Effector CD8-positive, alpha-beta T cell (primary cell): ENCODE measurements around the gene SORCS2.

ENCODE experiments used
- DNase-seq: peaks from one replicate; lab custom pipeline; 2025; lab: John Stamatoyannopoulos, UW

Gene SORCS2

DNA sequence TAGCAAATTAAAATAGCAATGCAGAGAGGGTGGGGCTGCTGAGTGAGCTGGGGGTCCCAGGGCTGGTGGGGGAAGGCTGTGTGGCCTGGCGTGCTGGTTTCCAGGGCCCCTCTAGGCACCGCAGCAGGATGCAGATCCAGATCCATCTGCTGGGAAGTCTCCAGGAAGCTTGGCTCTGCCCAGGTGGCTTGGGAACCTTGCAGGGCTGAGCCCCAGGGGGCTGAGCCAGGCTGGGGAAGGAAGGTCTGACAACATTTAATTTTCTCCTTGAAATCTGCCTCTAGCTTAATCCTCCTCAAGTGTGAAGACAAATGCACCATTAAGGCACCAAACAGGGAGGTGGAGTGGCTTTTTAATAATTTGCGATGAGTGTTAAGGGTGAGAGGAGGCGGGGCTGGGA lies 31.7 kb downstream of the SORCS2 start:
- DNase-seq = no peak

DNA sequence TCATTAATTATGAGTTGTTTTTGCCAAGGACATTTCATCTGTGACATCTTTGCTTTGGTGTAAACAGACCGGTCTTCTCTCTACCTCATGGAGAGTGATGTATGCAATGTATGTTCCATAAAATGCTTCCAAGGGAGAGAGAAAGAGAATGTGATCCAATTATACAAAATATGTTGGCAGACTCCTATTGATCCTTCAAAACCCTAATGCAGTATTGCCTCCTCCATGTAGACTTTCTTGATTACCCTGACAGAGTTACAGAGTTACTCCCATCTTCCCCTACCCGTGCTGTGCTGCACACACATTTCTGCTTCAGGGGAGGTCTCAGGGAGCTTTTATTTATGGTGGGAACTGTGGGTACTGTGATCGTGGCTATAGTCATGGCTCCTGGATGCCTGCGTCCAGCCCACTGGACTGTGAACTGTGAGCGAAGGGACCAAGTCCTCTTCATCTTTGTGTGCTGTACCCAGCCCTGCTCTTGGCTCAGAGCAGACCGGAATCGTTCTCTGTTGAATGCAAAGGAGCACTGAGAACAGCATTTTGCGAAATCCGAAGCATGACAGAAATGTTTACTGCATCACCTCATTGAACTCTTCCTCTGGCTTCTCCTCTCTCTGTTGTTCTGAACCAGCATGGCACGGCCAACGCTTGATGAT lies 32.7 kb downstream of the SORCS2 start:
- DNase-seq = no peak

DNA sequence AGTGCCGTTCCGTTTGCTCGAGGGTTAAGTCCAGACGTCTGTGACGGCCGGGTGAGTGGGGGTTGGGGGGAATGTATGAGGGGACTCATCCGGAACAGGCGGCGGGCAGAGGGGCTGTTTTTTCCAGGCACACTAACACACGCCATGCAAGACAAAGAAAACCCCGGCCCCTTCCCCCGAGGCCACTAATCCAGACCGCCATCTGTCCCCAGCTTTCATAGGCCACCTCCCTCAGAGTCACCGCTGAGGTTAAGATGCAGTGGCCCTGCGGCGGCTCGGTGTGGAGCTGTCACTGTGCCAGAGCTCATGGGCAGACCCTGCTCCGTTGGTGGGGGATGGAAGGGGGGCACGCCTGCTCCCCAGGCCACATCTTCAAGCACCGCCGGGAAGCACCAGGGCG lies 34.1 kb downstream of the SORCS2 start:
- no peak for DNase-seq

DNA sequence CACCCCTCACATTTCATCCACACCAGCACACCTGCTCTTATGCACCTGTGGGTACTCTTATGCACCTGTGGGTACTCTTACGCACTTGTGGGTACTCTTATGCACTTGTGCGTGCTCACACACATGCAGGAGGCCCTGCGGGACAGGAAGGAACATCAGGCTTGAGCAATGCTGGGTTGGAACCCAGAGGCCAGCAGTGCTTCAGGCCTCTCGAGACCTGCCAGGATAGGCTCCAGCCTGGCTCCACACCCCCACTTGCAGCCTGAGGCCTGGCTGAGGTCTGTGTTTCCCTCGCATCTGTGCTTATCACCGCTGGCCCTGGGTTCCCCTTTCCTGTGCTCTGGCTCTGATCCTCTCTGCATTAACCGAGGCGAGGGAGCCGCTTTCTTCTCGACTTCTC lies 34.7 kb downstream of the SORCS2 start:
- DNase-seq = no peak

DNA sequence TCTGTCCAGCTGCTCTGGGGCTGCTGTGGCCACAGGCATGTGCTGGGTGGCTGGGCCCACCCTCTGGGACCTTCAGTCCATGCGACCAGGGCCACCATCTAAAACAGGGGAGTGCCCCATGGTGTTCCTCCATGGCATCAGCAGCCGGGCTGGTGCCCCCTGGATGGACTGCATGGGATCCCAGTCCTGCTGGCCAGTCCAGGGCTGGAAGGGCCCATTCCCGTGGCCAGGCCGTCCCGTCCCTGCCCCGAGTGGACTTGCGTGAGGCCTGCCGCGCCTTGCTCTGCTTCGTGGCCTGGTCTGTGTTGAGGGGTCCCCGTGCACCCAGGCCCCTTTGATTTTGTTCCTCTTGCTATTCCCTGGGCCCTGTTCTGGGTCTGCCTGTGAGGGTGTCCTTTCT lies 36.4 kb downstream of the SORCS2 start:
- no peak for DNase-seq

DNA sequence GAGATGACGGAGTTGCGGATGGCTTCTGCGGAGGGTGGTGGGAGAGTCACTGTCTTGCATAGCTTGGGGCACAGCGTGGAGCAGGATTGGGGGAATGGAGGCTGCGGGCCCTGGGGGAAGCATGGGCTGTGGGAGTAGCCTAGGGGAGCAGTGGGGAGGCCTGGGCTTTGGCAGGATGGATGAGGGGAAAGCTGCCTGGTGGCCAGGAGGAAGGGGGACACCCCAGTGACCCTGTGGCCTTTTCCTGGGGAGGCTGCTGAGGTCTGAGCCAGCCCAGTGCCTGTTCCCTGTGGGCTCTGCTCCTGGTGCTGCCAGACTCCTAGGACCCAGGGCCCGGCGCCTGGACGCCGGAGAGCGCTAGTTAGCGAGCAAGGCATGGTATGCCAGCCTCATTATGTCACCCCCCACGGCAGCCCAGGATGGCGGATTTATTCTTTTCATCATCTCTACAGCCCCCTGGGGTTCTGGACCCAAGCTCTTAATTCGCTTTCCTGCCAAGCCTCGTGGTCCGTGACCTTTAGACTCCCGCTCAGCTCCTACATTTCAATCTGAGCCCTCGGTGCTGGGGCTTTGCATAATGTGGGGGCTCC lies 39.8 kb downstream of the SORCS2 start:
- no peak for DNase-seq

DNA sequence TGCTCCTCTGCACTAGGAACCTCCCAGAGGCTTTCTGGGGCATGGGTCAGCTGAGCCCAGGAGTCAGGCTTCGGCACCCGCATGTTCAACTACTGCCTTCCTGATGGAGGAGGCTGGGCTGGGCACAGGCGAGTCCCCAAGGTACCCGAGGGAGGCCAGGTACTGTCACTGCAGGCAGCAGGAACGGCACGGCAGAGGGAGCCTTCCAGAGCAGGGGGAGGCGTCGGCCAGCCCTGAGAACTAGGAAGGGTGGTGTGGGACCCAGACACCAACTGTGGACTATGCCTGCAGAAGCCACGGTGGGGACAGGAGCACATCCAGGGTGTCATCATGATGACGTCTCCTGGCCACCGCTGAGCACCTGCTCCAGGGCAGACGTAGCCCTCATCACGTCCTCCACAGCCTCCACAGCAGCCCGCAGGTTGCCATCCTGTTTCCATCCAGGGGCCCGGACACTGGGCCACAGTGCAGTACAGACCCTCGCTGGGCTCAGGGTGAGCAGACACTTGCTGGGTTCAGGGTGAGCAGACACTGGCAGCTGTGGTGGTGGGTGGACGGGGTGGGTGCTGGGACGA lies 40.8 kb downstream of the SORCS2 start:
- no peak for DNase-seq

DNA sequence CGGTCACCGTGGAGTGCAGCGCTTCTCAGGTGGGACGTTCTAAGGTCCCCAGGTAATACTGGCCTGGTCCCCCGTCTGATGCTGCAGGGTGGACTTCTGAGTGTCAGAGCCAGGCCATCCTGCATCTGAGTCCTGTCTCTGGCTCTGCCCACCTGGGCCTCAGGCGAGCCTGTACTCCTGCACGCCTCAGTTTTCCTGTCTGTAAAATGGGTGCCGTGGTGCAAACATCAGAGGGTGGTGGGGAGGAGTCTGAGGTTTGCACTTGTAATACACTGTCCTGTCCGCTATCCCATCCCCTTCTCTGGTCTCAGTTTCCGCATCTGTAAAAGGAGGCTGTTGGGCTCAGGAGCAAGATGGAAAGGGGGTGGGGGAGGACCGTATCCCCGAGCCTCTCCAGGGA lies 41.3 kb downstream of the SORCS2 start:
- DNase-seq = no peak

DNA sequence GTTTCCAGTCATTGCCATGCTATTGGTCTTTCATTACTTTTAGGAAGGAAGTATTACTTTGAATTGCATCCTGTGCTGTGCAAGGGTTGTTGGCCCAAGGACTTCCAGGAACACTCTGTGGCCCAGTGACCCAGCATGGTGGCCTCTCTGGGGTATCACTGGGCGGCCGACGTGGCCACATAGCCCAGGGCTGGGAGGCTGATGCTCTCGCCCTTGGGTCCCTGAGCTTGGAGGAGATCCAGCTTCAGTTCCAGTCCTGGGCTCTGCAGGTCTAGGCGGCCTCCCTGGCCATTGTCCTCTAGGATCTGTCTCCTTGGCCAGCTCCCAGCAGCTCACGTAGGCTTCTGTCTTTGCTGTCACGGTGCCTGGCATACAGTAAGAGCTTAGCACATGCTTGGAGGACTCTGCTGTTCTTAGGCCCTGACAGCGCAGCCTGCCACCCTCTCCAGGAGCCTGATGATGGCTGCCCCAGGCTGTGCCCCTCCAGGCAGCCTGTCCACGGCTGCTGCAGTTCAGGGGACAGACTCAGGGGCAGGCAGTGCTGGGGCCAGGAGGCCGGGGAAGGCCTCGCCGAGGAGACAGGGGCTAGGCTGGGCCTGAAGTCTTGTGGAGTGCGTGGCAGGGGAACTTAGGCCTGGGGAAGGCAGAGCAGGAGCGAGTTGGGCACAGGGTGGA lies 42.2 kb downstream of the SORCS2 start:
- DNase-seq = no peak

DNA sequence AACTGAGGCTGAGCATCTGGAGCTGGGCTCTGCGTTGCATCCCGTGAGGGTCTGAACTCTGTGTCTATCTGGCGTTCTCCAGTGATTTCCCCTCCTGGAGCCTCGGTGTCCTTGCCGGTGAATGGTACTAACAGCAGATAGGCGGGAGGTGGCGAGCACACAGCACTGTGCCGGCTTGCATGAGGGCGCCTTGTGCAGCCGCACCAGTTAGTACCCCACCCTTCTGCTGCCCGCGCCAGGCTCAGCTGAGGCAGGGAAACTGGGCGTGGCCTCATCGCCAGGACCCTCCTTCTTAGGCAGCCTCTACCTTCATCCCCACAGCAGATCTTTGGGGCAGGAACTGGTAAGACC lies 42.7 kb downstream of the SORCS2 start:
- DNase-seq = no peak

DNA sequence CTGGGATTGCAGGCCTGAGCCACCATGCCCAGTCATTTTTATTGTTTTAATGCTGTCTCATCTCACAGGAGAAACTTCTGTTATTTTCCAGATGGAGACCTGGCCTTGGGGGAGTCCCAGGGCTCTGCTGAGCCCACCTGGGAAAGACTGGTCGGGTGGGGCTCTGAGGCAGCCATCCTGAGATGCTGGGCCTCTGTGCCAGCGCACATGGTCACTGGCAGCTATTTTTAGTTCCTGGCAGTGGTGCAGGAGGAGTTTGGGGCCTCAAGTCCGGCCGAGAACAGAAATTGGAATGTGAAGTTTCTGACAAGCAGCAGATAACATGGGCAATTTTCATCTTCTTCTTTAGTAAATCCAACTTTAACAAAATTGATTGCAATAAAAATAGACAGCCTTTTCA lies 44.5 kb downstream of the SORCS2 start:
- DNase-seq = no peak

DNA sequence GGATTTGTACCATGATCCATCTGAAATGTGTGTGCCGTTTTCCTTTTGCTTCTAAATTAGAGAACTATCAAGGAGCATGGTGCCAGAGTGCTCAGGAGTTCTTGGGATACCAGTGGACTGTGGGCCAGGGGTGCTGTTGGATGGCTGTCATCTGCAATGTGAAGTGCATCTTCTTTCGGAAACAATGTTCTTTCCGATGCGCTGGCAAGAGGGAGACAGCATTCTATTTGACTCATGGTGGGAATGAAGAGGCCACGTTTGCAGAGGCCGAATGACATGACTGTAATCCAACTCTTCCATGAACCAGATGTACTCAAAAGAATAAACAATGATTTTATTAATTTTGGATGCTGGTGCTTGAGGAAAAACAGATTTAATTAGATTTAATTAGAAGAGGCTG lies 45.5 kb downstream of the SORCS2 start:
- no peak for DNase-seq

DNA sequence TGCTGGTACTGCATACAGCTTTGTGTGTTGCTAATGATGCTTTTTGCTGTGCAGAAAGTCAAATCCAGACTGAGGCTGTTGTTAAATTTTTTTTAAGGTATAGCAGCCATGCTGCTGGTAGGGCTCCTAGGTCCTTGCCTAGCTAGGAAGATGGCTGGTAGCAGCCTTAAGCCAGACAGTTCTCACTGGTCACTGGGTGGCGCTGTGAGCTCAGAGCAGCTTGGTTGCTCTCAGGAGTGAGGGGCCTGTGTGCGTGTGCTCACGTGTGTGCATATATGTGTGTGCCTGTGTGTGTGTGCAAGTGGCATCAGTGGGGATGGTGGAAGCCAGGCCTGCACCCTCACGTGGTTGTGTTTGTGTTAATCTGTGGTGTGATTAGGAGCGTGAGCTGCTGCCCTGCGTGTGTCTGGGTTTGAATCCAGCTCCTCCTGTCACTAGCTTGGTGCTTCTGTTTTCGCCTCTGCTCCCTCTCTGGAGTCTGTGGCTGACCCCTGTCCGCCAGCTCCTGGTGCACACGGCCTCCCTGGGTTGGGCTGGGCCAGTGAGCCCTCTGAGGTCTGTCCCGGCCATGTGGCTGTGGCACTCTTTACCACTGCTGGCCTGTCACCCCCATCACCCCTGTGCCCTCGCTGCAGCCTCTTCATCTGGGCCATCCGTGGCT lies 46.1 kb downstream of the SORCS2 start:
- no peak for DNase-seq

DNA sequence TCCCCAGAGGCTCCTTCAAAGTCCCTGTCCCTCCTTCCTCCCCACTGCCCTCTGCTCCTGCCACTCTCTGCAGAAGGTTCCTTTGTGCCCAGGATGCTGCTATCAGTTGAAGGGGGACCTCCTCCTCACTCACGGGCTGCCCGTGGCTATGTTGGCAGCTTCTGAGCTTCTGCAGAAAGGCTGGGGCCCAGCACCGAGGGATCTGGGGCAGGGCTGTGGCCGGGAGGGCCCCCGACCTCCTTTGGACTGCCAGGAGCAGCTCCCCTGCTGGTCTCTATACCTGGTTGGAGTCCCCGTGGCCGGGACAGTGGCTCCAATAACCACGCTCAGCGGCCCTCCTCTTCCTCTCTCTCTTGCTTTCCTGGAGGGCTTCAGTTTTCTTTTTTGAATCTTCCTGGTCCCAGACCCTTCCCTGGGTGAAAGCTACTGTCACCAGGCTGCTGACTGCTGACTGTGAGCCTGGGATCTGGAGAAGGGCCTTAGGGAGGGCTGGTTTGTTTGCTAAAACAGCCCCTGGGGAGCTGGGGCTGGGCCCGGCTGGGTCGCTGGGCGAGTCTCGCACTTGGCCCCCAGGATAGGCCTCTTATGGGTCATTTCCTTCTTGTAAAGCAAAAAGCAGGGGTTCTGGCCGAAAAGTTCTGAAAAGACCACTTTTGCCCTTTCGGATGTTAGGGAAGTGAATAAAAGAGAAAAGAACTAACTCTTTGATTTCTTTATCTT lies 46.9 kb downstream of the SORCS2 start:
- DNase-seq = no peak

DNA sequence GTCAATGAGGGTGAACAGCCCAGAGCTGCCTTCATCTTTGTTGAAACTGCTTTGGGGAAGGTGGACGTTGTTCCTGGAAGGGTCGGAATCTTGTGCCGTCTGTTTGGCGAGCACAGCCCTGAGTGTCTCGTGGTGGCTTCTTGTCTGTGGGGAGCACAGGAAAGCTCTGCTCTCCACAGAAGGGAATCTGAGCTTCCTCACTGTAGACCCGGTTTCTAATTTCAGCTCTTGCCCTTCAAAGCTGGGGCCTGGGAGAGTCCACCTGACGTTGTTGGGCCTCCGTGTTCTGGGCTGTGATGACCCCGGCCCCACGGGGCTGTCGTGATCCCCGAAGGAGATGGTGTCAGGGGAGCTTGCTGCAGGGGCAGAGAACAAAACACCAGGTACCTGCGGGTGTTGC lies 47.5 kb downstream of the SORCS2 start:
- DNase-seq = no peak

DNA sequence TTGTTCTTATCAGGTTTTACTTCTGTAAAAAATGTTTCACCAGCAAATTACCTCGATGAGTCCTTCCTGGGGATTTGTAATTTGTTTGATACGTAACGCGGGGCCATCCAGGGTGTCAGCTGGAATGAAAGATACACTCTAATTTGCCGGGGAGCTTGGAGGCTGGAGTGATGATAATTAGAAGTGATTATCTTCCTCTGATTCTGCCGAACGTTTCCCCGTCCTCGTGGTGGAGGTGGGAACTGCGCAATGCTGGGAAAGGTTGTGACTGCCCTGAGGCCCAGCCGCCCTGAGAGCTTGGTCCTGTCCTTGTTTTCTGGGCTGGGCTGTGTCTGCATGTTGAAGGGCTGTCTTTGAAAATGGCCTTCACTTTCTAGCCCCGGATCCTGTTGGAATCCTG lies 48.0 kb downstream of the SORCS2 start:
- DNase-seq = no peak

DNA sequence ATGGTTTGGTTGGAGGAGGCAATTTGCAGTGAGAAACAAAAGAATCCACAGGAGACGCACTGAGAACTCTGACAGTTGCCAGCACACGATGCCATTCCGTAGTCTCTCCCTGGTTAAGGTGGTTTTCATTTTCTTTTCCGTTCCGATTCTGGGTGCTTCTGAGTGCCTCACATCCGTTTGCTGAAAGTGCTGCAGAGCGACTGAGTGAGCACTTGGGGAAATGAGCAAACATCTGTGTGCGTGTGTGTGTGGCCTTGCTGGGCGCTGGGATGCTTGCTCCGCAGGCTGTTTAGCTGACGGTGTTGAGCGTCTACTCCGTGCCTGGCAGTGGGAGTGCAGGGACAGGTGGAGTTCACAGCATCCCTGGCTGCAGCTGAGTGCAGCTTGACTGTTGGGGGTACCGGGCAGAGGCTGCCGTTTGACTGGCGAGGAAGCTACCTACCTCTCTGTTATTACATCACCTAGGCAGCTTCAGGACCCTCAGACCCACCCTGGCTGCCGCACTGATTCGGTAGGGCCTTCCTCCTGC lies 49.3 kb downstream of the SORCS2 start:
- no peak for DNase-seq

DNA sequence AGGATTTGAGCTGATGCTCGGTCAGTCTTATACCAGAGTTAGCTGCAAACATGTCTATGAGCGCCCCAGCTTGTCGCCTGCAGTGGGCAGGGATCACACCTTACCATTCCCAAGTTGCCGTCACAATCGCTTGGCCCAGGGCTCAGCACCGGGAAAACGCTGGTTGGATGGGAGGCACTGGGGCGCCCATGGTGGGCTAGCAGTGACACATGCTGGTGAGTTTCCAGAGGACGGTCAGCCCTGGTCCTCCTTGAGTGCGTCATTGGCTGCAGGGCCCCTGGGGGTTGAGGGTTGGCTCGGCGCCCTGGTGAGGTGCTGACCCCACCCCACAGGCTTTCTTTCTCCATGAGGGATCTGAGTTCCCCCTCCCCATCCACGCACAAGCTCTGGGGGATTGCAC lies 50.4 kb downstream of the SORCS2 start:
- DNase-seq = no peak

DNA sequence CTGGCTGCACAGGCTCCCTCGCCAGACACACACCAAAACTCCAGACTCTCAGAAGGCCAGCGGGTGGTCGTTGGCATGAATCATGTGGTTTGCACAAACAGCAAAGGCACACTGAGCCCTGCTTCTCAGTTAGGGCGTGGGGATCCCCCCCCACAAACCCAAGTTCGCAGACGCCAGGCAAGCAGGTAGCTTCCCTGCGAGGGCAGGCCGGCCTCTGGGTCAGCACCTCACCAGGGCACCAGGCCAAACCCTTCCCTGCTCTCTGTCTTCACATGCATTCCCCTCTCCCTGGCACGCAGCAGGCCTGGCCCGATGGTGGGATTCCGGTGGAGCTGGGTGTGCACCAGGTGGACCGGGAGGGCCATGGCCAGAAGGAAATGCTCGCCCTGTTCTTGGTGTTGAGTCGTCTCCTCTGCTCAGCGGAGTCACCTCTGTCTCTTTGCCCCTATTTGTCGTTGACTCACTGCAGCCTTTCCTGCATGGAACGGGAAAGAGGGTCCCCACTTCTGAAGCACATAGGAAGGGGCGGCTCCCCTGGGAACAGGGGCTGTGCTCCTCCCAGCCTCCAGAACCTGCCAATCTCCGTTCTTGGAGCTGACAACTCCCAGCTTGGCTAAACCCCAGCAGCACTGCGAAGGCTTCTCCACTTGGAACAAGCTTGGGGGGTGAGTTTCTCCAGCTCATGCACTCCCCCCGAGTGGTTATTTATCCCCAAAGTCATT lies 51.4 kb downstream of the SORCS2 start:
- no peak for DNase-seq

DNA sequence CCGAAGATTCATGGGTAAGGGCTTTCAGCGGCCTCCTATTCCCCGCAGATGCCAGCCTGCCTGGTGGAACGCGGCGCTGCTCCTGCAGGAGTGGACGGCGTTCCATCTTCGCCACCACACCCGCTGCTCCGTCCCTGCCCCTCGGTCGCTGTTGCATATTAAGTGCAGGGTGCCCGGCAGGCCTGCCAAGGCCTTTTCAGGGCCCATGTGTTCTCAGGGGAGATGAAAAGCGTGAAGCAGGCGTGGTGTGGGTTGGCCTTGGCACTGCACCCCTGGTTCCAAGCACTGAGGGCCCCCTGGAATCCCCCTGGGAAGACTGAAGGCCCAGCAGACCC lies 52.0 kb downstream of the SORCS2 start:
- no peak for DNase-seq

DNA sequence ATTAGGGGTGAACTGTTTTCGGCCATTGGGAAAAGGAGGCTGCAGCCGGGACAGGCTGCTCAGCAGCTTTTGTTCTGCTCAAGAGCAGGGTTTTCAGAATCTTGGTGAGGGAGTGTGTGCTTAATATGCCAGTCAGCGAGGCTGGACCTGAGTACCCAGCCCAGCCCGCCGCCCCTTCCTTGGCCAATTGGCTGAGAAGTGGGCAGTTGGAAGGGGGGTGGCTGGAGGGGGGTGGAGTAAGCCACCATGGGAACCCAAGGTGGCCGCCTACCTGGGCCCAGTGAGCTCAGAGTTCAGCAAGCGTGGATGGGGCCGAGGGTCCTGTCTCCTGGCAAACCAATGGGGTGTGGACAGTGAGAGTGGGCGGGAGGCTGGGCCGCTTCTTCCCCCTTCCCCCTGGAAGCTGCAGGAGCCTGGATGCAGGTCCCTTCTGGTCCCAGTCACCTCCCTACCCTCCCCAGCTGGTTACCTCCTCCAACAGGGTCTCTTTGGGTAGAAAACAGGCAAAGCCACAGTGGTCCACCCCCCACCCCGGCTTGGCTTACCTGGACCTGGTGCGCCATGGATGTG lies 52.5 kb downstream of the SORCS2 start:
- no peak for DNase-seq
